Measurements from ENCODE around the gene KLRC4.
"Not testable (repeated sequence)": the region's sequence is repeated elsewhere in the genome, so short reads cannot be mapped to it uniquely, and the experiment has no call there.

The KLRC4 gene

DNA sequence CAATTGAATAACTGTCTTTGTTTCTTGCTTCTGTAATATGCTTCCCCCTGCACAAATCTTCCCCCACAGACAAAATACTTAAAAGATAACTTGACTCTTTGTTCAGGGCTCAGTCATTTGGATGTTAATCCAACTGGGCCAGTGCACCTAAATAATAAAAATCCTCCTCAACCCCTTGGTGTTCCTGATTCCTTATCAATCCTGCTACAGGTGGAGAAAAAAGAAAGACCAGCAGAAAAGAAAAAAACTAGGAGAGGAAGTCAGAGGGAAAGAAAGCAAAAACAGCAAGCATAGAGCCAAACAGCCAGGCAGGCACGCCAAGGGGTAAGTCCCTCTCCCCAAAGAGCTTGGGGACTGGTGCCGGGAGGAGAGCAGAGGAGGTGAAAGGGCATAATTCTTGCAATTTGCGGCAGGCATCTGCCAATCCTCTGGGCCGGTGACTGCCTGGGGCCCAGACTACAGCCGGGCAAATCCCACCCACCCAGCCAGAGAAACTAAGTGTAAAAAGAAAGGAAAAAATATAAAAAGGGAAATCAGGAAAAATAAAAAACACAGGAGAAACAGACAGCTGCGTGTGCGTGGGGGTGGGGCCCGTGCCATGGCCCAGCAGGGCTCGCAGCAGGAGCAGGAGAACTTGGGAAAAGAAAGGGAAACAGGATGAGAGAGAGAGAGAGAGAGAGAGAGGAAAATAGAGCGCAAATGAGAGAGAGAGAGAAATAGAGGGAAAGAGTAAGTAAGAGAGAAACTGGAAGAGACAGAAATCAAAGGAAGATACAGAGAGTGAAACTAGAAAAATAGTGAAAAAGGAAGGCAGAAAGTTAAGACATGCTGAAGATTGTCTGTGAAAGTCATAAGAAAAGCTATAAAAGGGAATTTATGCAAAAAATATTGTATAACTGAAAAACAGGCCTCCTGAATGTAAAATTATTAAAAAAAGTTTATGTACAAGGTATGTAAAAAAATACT is 41.1 kb downstream of the KLRC4 start:
- DNase-seq (ENCODE audit: low spot score): no peak

DNA sequence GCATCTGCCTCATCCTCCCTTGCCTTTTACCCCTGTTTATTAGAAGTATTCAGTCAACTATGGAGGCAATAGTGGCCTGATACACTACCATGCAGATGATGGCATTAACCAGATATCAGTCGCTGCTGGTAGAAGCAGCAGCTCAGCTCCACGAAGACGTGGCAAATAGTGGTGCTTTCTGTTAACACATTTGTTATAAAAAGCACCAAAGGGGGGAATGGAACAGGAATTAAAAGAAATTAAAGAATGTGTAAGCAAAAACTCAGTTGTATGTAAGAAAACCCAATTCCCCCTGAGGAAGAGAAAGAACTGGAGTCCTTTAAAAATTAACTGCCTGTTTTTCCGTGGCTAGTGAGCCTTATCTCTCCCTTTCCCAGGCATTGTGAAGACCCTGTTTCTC is 41.8 kb downstream of the KLRC4 start:
- DNase-seq (ENCODE audit: low spot score): not testable (repeated sequence)

DNA sequence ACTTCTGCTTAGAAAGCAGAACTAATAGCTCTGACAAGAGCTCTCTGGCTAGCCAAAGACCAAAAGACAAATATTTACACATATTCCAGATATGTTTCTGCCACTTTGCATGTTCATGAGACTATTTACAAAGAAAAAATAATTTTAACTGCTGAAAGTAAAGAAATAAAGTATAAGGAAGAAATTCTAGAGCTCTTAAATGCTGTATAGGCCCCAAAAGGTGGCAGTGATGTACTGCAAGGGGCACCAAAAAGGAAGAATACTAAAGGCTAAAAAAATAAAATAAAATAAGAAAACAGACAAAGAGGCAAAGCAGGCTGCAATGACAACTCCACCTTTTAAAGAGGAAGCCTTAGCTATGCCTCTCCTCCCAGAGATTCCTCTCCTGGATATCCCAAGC is 42.7 kb downstream of the KLRC4 start:
- no peak for DNase-seq (ENCODE audit: low spot score)

DNA sequence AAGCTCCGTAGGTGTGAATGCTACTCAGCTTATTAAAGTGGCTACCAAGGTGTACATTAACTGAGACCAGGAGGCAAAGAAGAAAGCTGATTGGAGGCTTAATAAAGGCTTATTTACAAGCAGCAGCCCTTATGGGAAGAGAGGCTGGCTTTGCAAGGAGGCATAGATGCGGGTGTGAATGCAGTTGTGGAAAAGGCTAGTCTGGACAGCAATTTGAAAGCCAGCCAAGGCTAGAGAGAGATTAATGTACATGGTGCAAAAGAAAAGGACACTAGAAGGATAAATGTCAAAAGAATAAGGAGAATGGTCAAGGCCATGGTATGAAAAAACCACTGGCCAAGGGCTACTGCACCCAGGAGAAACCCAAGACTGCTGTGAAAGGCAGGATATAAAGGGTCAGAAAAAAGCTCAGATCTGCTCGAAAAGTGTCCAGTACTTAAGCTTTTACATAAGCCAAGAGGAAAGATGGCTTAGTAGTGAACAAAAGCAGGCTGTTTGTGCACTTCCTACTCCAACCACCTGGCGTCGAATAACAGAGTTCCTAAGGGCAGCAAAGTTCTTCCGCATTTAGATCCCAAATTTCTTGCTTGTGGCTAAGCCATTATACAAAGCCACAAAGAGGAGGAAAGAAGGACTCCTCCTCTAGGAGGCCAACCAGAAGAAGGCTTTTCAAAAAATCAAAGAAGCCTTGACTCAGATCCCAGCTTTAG is 43.7 kb downstream of the KLRC4 start:
- DNase-seq (ENCODE audit: low spot score): no peak

DNA sequence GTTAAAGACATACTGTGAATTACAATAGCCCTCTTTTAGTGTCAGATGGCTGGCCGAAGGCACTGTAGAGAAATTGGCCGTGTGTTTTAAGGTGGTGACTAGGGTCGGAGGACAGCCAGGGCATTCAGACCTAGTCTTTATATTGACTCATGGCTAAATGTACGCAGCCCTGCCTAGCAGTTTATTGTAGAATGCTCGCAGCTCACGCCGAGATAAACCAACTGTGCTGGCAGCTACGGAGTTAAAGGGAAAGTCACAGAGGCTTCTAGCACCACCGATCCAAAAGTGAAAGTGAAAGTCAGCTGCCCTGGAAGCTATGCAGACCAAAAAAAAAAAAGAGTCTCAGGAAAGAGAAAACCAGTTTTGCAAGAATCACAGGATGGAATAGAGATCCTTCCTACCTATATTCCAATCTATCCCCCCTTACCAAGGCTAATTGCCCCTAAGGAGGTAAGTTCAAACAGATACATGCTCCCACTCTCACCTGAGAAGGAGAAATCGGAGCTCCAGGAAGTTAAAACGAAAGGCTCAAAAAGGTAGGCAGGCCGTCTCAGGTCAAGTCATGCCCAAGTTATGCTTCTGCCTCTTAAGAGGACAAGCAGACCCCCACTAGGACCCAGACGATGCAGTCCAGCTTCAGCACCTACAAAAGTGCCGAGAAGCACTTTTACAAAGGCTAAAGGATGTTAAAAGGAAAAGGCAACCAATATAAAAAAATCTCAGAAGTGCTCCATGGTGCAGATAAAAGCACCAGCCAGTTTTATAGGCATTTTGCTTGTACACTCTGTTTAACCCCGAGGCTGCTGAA is 44.5 kb downstream of the KLRC4 start:
- peak; percentile 61 for DNase-seq (ENCODE audit: low spot score)

DNA sequence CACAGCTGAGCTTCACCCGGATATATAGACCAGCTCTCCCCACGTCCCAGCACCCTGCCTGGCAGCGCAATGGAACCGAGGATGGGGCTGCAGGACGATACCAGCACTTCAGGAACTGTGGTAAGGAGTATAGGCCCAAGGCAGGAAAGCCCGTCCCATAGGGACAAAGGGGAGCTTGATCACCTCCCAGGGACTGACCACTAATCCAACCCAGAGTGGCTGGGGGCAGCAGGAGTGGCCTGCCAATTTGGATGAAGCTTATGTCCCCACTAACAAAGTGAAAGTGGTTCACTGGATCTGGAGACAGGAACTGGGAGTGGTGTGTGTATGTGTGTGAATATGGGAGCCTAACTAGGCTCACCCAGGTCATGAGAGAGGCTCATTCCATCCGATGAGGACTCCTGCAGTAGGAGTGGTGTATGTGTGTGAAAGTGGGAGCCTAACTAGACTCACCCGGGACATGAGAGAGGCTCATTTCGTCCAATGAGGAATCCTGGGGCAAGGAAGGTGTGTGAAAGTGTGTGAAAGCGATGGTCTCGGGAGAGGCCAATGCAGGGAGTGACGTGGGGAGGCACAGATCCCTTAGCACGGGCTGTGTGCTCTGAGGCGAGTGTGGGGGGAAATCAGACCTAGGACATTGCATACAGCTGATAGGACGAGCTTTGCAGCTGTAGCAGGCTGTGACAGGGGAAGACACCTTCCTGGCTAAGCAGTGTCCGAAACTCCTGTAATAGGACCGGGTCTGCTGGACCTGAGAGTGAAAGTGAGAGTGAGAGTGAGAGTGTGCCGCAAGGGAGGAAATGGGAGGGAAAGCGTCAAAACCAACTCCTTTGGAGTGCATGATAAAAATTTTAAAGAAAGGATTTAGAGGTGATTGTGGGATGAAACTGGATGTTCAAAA is 45.4 kb downstream of the KLRC4 start:
- DNase-seq (ENCODE audit: low spot score): peak; percentile 19

DNA sequence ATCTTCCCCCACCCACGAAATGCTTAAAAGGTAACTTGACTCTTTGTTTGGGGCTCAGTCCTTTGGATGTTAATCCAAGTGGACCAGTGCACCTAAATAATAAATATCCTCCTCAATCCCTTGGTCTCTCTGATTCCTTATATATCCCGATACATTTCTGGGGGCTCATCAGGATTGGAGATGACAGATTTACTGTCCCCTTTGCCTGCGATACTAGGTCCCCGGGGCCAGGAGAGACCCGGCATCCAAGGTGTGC is 46.0 kb downstream of the KLRC4 start:
- no peak for DNase-seq (ENCODE audit: low spot score)

DNA sequence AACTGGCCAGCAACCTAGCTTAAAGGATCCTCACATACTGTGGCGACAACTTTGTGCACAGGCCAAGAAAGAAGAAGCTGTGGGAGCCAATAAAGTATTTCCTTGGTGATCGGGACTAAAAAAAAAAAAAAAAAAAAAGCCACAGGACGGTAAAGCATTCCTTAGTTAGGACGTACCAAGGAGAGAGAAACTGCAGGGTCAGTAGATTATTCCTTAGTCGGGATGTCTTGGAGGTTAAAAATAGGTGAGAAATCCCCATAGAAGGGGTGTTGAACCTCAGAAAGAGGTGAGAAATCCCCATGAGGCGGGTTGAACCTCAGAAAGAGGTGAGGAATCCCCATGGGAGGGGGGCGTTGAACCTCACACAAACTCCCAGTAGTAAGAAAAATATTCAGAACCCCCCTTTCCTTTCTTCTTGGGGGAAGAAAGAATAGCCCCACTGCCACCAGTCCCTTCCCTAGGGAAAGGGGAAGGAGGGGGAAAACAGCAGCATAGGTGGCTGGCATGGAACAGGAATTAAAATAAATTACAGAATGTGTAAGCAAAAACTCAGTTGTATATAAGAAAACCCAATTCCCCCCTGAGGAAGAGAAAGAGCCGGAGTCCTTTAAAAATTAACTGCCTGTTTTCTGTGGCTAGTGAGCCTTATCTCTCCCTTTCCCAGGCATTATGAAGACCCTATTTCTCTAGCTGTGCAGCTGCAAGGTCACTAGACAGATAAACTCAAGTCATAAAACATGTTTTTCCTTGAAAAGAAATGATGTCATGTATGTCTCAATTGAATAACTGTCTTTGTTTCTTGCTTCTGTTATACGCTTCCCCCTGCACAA is 46.5 kb downstream of the KLRC4 start:
- no peak for DNase-seq (ENCODE audit: low spot score)

DNA sequence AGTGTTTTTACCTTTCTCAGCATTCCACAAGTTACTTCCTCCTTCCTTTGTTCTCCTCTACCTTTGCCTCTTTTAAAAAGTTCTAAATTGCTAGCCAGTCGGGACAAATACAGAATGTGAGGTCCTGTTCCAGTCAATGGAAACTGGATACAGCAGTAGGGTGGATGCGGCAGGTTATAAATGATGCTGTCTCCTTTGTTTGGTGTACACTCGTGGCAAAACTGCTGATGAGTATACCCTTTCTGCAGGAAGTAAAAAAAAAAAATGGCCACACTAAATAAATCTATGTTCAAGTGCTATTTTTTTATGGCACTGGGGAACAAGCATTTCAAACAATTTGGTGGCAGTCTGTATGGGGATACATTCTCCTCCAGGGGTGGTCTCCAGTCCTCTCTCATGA is 47.2 kb downstream of the KLRC4 start:
- no peak for DNase-seq (ENCODE audit: low spot score)

DNA sequence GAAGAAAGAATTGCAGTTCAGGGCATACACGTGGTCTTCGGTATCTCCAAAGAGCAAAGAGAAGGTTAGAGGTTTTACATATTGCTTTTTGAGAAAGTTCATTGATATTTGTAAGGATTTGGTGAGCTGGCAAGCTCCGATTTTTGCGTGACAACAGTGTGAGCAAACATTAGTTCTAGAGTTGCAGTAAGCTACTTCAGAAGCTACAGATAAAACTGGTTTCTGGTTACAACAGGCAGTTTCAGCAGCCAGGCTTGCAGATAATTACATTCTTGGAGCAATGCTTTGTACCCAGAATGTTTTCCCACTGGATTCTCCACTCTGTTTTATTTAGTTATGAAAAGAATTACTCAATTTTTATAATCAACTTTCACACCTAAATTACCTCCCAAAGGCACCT is 47.9 kb downstream of the KLRC4 start:
- no peak for DNase-seq (ENCODE audit: low spot score)

DNA sequence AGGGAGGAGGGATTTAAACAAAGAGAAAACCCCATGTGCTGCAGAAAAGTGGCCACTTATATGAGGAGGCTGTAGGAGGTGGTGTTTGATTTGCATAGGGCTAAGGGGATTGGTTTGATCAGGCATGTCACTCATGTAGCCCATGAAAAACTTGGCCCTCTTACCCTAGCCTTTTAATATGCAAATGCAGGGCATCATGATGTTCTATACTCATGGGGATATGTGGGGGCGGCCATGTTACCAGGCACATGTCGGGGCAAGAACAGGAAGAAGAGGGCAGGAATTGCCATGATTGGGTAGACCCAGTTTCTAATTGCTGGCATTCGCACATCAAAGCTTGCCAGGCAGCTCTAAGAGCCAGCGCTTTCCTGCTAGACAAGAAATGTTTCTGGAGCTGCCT is 48.5 kb downstream of the KLRC4 start:
- DNase-seq (ENCODE audit: low spot score): no peak

DNA sequence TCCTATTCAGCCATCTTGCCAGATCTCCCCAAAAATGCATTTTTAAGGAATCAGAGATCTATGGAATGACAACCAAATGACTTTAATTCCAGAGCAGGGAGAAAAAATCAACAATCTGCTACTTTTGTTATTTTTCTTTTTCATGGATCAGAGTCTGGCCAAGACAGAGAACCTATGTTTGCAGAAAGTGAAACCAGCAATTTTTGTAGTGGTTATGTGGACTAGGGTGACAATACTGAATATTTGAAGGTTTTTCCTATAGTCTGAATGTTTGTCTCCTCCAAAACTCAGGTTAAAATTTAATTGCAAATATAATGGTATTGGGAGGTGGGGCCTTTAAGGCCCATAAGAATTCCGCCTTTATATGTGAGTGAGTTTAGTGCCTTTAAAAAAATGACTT is 50.6 kb downstream of the KLRC4 start:
- no peak for DNase-seq (ENCODE audit: low spot score)

DNA sequence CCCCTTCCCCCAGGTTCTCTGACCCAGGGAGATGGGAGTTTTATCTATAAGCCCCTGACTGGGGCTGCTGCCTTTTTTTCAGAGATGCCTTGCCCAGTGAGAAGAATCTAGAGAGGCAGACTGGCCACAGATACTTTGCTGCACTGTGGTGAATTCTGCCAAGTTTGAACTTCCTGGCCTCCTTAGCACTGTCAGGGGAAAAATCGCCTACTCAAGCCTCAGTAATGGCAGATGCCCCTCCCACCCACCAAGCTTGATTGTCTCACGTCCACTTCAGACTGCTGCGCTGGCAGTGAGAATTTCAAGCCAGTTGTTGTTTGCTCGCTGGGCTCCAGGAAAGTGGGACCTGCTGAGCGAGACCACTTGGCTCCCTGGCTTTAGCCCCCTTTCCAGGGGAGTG is 51.4 kb downstream of the KLRC4 start:
- no peak for DNase-seq (ENCODE audit: low spot score)
